OCI-LY7 (cell line): Measurements from ENCODE around the gene RPL27. TPM values are rescaled to one million over a fixed set of nuclear protein-coding genes. Genes with fewer than 3 reads are reported as not detected.
A peak's percentile ranks its signal among the peaks of the same experiment; 100 is the strongest.

ENCODE experiments used
- BruUV-seq: library from RNA; stranded (reverse); fragments of 400-500 nt; replicated peaks from 2 replicates; lab custom pipeline; 2021; lab: Mats Ljungman, UMichigan
- CTCF ChIA-PET: fragments of 300-600 bp; sonication (Branson Sonifier 250); formaldehyde crosslinking; loops from one replicate; lab custom pipeline; 2022; ENCODE audit warnings: antibody characterized with exemption; ENCODE audit not compliant: unreplicated experiment; lab: Charles Lee
- POLR2A ChIA-PET: fragments of 300-600 bp; sonication (Branson Sonifier 250); formaldehyde crosslinking; loops from one replicate; lab custom pipeline; 2022; ENCODE audit warnings: antibody characterized with exemption; lab: Charles Lee
- DNase-seq: peaks from one replicate; pipeline ENCODE4 v3.0.0-alpha.2; 2015; ENCODE audit warnings: low spot score
- H2AFZ ChIP-seq: fragments of 200-600 bp; sonication (generic), shearing (Covaris generic); 2 replicates; pipeline ENCODE4 v1.6.1; 2014; ENCODE audit warnings: mild to moderate bottlenecking, antibody characterized with exemption, low read length, moderate library complexity
- H3K27ac ChIP-seq: fragments of 200-600 bp; sonication (generic); 2 replicates; pipeline ENCODE4 v1.5.1; 2014; ENCODE audit warnings: mixed run types, low read depth, mild to moderate bottlenecking, moderate library complexity, low read length, inconsistent platforms; ENCODE audit not compliant: poor library complexity, severe bottlenecking
- H3K36me3 ChIP-seq: fragments of 200-600 bp; sonication (generic); 2 replicates; pipeline ENCODE4 v1.6.1; 2014; ENCODE audit warnings: mild to moderate bottlenecking, antibody characterized with exemption, low read length, moderate library complexity, mixed read lengths; ENCODE audit not compliant: insufficient read depth
- H3K4me1 ChIP-seq: fragments of 200-600 bp; sonication (generic); 2 replicates; pipeline ENCODE4 v1.5.1; 2014; ENCODE audit warnings: mild to moderate bottlenecking, low read length; ENCODE audit not compliant: insufficient read depth, poor library complexity, severe bottlenecking
- H3K4me2 ChIP-seq: fragments of 200-600 bp; sonication (generic); 2 replicates; pipeline ENCODE4 v1.6.1; 2014; ENCODE audit warnings: mild to moderate bottlenecking, low read length
- H3K4me3 ChIP-seq: fragments of 200-600 bp; sonication (generic); 2 replicates; pipeline ENCODE4 v1.5.1; 2014; ENCODE audit warnings: mild to moderate bottlenecking, low read depth, low read length; ENCODE audit not compliant: poor library complexity, severe bottlenecking
- H3K79me2 ChIP-seq: fragments of 200-600 bp; sonication (generic); 2 replicates; pipeline ENCODE4 v1.6.1; 2016; ENCODE audit warnings: low read depth, mild to moderate bottlenecking, low read length, moderate library complexity, mixed read lengths; ENCODE audit not compliant: insufficient read depth
- H3K9me2 ChIP-seq: fragments of 200-600 bp; sonication (generic); 2 replicates; pipeline ENCODE4 v1.6.1; 2016; ENCODE audit warnings: mild to moderate bottlenecking, low read length, mixed read lengths; ENCODE audit not compliant: insufficient read depth
- H3K9me3 ChIP-seq: fragments of 200-600 bp; sonication (generic); 2 replicates; pipeline ENCODE4 v1.6.1; 2014; ENCODE audit warnings: mild to moderate bottlenecking, mixed run types, low read length, mixed read lengths
- H4K20me1 ChIP-seq: fragments of 200-600 bp; sonication (generic); 2 replicates; pipeline ENCODE4 v1.6.1; 2014; ENCODE audit warnings: mild to moderate bottlenecking, antibody characterized with exemption, low read length, moderate library complexity, mixed read lengths; ENCODE audit not compliant: insufficient read depth
- CTCF ChIP-seq: fragments of 200-600 bp; sonication (generic); conservative IDR thresholded peaks from 2 replicates; pipeline ENCODE4 v1.5.1; 2014; ENCODE audit warnings: mild to moderate bottlenecking, antibody characterized with exemption, low read length, moderate library complexity, mixed read lengths
- EZH2phosphoT487 ChIP-seq: fragments of 200-600 bp; sonication (generic); IDR thresholded peaks from 2 replicates; pipeline ENCODE4 v1.6.1; 2018; ENCODE audit warnings: low read depth, borderline replicate concordance, mild to moderate bottlenecking, mixed run types, antibody characterized with exemption, low read length, moderate library complexity, mixed read lengths
- intact Hi-C: fragments of 100-400 bp; cut with micrococcal nuclease; formaldehyde crosslinking; loops from one replicate; pipeline ENCODE4 v1.10.0; 2022; ENCODE audit not compliant: unreplicated experiment
- total RNA-seq, 2 experiments: library from RNA; depleted of rRNA in 1 of 2; stranded (reverse); fragments of >200 nt in 1 of 2; shearing (Covaris generic) in 1 of 2; gene quantifications; 2 replicates each; pipeline ENCODE4 v1.2.3, GENCODE V29; 2014 to 2022

RPL27 gene
- total RNA-seq, 2 experiments from 2014 or later: 1,313 to 2,299 TPM

- H3K4me2 ChIP-seq: peak overlapping the region; percentile 85
- intact Hi-C loops: no loop called here
- POLR2A ChIA-PET: interaction anchor here (0.7 to 1.1 kb wide), 3 partner anchors 13 to 278 kb away, joined by 4 to 5 read pairs (median 5); no protein-coding TSS in a partner anchor
- H3K9me3 ChIP-seq: no peaks in the 10 kb centered on the region
- DNase-seq: no peak
- peaks cover 47% of the 10 kb centered on the region for H3K4me1 ChIP-seq
- peaks cover 24% of the 10 kb centered on the region for H3K36me3 ChIP-seq
- peak overlapping the region; percentile 78 for H3K4me3 ChIP-seq
- TSS peak; percentile 46 for BruUV-seq
- no peaks in the 10 kb centered on the region for H3K9me2 ChIP-seq
- CTCF ChIA-PET: no interaction called here
- H3K27ac ChIP-seq: peak overlapping the region; percentile 27
- H2AFZ ChIP-seq: no peak overlapping the region
- H4K20me1 ChIP-seq: peaks cover 5% of the 10 kb centered on the region; the same call in 1 of the 2 replicates
- peaks cover 54% of the 10 kb centered on the region; the same call in 1 of the 2 replicates for H3K79me2 ChIP-seq
- TF ChIP-seq CTCF: no peak
- TF ChIP-seq EZH2phosphoT487: no peak
Observed at GRCh38 chr17:42982266-42982665, 16.0 kb upstream of the RPL27 start.

DNA sequence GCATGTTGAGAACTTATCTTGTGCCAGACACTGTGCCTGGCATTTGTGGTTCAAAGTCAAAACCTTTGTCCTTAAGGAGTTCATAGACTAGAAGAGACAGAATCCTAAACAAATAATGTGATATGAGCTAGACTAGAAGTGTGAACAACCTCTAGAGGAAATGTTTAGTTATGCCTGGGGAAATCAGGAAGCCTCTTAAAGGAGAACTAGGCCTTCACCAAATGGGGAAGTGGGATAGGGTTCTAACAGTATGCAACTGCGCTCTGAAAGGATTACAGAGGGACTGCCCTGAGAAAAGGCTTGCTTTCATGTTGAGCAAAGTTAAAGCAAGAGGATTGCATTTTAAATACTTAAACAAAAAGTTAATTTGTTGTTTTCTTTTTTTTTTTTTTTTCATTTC lies 13.0 kb upstream of the RPL27 start:
- peak; percentile 92 for DNase-seq
- H3K27ac ChIP-seq: peak overlapping the region; percentile 74
- no peak for TF ChIP-seq EZH2phosphoT487
- TF ChIP-seq CTCF: no peak; the same call in 1 of the 2 replicates

GRCh38 chr17:42989141-42989540 lies 9.1 kb upstream of the RPL27 start:
- H3K79me2 ChIP-seq: peaks cover 26% of the 10 kb centered on the region; the same call in 1 of the 2 replicates
- no peak overlapping the region for H2AFZ ChIP-seq
- H3K4me2 ChIP-seq: no peak overlapping the region
- H3K4me1 ChIP-seq: peaks cover 30% of the 10 kb centered on the region
- H3K36me3 ChIP-seq: peaks cover 82% of the 10 kb centered on the region
- ChIA-PET CTCF (no interaction called here), POLR2A (no interaction called here)
- no peaks in the 10 kb centered on the region for H4K20me1 ChIP-seq
- H3K27ac ChIP-seq: no peak overlapping the region
- no peak overlapping the region for H3K4me3 ChIP-seq
- H3K9me2 ChIP-seq: no peaks in the 10 kb centered on the region
- TF ChIP-seq CTCF (no peak), EZH2phosphoT487 (no peak)
- no peak for DNase-seq
- no peaks in the 10 kb centered on the region for H3K9me3 ChIP-seq
- no TSS peak for BruUV-seq
- intact Hi-C loops: no loop called here

More for the DNA sequence above, 13.0 kb upstream of the RPL27 start:
- Histone ChIP-seq H3K36me3 (peaks cover 53% of the 10 kb centered on the region), H3K79me2 (peaks cover 56% of the 10 kb centered on the region; the same call in 1 of the 2 replicates), H4K20me1 (peaks cover 5% of the 10 kb centered on the region; the same call in 1 of the 2 replicates), H3K4me1 (peaks cover 48% of the 10 kb centered on the region), H3K4me2 (peak overlapping the region; percentile 74), H3K9me2 (no peaks in the 10 kb centered on the region), H2AFZ (no peak overlapping the region), H3K9me3 (no peaks in the 10 kb centered on the region), H3K4me3 (peak overlapping the region; percentile 43)
- CTCF ChIA-PET: interaction anchor here (1.4 kb wide), 1 partner anchor 13 kb away, joined by 4 read pairs; the partner anchor contains the start of gene RPL27
- no TSS peak for BruUV-seq
- intact Hi-C loops: loop anchor here (1.0 kb wide), 2 partner anchors 13 to 21 kb away; partner anchors contain the start of genes AARSD1 and RPL27
- POLR2A ChIA-PET: interaction anchor here (0.9 to 3.4 kb wide), 4 partner anchors 11 to 321 kb away, joined by 3 to 21 read pairs (median 6); partner anchors contain the start of gene RPL27
